Measurements from ENCODE around the gene SPX.
A peak's percentile ranks its signal among the peaks of the same experiment; 100 is the strongest.

Gene SPX

GRCh38 chr12:21526053-21526452, at the start of gene SPX:
Gene SPX, plus strand, starts transcription at chr12:21526296. Its CDS starts 177 bp downstream, at chr12:21526473.
- FAIRE-seq, result no peak

DNA sequence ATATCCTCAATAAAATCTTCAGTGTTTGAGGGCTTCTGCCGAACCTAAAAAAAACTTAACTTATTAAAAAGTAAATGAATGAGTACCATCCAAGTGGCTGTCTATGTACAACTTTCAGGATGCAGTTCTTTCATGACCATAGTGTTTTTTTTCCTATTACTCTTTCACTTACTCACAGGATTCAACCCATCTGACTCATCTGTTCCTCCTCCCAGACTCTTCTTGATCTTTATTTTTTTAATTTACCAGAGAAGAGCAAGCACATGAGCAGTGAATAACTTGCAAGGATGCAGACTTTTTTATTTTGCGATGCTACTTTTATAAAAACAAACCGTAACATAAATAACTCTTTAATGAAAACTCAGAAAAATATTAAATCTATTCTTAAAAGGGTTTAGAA, 49.1 kb upstream of the SPX start:
- no peak for FAIRE-seq

GRCh38 chr12:21478756-21479455, 47.2 kb upstream of the SPX start:
- FAIRE-seq, result no peak

DNA sequence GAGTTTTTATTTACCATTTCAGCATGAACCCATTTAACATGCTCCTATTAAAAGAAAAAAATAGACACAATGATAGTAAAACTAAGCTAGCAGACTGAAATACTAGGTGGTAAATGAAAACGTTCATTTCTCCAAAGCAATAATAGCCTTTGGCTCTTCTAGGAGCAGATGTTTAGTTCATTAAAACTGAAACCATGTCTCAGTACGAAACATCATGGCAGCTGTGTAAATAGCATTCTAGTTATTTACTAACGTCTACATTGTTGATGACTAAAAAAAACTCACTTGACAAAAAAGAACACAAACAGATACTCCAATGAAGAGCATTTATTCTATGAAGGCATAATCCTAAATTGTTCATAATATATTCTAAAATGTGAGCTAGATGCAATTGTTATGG, 42.6 kb upstream of the SPX start:
- FAIRE-seq, result no peak

DNA sequence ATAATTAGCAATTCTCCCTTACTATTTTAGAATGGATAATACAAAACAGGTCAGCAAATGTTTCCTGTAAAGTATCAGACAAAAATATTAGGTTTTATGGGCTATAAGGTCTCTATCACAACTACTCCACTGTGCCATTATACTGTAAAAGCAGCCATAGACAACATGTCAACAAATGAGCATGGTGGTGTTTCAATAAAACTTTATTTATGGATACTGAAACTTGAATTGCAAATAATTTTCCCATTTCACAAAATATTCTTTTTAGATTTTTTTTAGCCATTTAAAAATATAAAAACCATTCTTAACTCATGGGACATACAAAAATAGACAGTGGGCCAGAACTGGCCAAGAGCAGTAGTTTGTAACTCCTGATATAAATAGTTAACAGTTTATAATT, 40.1 kb upstream of the SPX start:
- no peak for FAIRE-seq

DNA sequence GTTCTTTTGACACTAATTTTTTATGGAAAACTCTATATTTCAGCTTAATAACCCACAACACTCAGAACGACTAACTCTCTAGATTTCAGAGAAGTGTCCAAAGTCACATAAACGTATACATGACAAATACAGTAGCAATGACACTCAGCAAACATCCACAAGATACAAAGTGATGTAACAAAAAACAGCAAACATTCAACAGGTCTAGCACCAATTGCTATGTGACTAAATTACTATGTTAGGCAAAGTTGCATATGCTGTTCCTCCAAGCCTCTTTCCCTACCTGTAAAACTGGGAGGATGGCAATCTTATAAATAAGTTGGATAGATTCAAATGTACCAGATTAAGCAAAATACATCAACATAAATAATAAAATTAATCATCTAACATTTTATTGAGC, 26.3 kb upstream of the SPX start:
- FAIRE-seq, result no peak

DNA sequence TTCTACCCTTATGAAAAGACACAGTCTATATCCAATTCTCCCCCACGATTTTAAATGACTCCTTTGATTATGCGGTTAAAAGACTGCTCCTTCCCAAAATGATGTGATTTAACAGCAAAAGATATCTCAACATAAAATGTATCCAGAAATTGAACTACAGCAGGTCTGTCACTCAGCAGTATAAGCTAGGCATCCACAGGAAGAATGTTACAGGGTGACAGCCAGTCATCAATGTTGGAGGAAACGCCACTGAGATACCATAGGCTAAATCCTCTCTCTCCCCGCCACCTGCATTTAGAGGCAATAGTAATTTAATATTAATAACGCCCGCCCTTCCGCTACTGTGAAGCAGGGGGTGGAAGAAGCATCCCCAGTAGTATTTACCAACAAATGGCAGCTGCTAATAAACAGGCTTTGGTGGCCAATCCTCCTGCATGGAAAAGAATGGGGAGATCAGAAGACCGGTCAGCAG, 25.3 kb upstream of the SPX start:
- no peak for FAIRE-seq

- peak; percentile 96 for FAIRE-seq
Observed at GRCh38 chr12:21501258-21502163, 24.6 kb upstream of the SPX start, which contains the start of the genes GOLT1B and RECQL. Gene GOLT1B, plus strand, starts transcription at chr12:21501789. Its CDS starts 135 bp downstream, at chr12:21501924. Gene RECQL, minus strand, starts transcription at chr12:21501635. Its CDS starts 2,065 bp downstream, at chr12:21499570.

GRCh38 chr12:21502164-21502496, 24.0 kb upstream of the SPX start:
- no peak for FAIRE-seq

DNA sequence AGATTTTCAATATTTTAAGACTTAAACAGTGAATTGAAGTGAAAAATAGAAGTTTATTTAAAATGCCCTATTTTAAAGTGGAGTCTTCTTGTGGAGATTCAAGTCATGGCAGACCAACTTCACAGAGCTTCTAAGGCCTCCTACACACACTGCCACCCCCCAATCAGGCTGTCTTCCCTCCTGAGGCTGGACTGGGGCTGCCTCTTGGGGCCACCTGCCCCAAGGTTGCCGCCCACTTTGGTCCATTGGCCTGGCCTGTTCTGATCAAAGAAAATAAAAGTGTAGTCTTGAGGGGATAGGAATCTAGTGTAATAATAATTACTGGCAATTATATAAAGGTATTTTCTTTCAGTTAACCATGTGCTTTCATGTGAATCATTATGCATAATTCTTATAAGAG, 23.2 kb upstream of the SPX start:
- FAIRE-seq, result no peak

GRCh38 chr12:21505888-21506287, 20.2 kb upstream of the SPX start:
- FAIRE-seq, result no peak

- FAIRE-seq, result no peak
Observed at GRCh38 chr12:21507849-21508248, 18.2 kb upstream of the SPX start.

DNA sequence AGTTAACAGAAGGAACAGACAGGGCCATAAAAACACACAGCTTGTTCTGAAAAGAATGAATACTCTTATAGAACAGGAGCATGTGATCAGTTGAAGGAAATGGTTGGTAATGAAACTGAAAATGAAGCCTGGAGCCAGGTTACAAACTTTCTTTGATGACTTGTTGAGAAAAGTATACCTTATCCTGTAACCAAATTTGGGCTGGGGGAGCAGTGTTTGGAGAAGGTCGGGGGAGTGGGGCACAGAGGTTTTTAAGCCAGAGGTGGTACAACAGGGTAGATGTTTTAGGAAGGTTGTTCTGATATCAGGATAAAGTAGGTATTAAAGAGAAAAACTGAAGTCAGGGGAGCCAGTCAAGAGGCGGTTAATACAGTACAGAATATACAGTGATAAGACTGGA, 16.3 kb upstream of the SPX start:
- FAIRE-seq, result no peak

- no peak for FAIRE-seq
Observed at GRCh38 chr12:21516281-21516680, 9.8 kb upstream of the SPX start.

GRCh38 chr12:21518451-21518850, 7.6 kb upstream of the SPX start:
- FAIRE-seq, result no peak

DNA sequence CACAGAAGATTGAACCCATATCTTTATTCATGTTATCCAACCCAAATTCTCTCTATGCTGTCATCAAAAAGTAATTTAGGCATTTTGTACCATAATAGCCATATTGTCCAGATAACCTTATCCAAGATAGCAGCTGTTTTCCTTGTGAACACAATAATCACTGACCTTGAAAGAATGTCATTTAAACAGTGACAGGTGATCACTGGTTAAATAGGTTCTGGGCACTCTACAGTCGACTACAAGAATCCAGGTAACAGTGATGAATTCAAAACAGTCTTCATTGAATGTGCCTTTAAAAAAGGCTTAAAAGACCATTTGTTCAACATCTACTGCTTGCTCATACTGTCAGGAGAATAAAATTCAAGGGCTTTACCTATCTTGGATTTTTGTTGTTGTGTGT, 4.6 kb upstream of the SPX start:
- no peak for FAIRE-seq

DNA sequence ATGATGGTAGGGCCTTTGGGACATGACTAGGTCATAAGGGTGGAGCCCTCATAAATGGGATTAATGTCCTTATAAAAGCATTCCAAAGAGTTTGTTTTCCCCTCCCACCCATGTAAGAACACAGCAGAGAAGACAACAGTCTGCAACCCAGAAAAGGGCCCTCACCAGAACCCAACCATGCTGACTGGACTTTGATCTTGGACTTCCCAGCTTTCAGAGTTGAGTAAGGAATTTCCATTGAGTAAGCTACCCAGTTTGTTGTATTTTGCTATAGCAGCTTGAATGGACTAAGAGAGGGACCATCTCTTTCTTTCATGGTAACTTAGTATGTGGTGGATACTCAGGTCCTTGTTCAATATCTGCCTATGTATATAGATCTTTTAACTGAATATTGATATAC, 2.9 kb upstream of the SPX start:
- FAIRE-seq, result no peak

- no peak for FAIRE-seq
Observed at GRCh38 chr12:21526721-21527345, 737 bp downstream of the SPX start.

GRCh38 chr12:21527451-21528180, 1.5 kb downstream of the SPX start:
- no peak for FAIRE-seq

GRCh38 chr12:21528953-21529352, 2.9 kb downstream of the SPX start:
- no peak for FAIRE-seq

DNA sequence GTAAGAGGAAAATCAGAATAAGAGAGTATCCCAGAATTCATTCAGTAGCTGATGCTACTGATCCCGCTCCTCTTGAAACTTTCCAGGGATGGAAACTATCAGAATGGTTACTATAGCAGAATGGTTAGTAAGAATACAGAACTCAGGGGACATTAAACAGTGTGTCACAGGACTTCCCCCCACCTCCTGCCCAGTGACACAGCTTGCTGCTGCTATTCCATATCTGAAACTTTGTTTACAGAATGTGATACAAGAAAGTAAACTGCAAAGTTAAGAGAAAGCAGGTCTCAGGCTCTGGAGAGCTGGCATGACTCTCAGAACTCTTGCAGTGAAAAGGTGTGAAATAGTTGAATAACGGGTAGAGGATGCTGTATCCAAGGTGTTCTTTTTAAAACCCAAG, 3.4 kb downstream of the SPX start:
- FAIRE-seq, result no peak

GRCh38 chr12:21538061-21538653, 12.1 kb downstream of the SPX start:
- no peak for FAIRE-seq
